HEK293 (cell line): Measurements from ENCODE around the gene NOS1.

ENCODE experiments used
- CTCF ChIA-PET: fragments of 350-600 bp; formaldehyde crosslinking; extraction: SDS; loops from one replicate; lab custom pipeline; 2021; ENCODE audit warnings: antibody characterized with exemption; lab: Yijun Ruan, JAX
- POLR2A ChIA-PET: fragments of 300-600 bp; formaldehyde crosslinking; extraction: SDS; loops from one replicate; lab custom pipeline; 2020; ENCODE audit warnings: antibody characterized with exemption, inconsistent platforms; lab: Yijun Ruan, JAX
- H3K27ac ChIP-seq: fragments of 200-500 bp; sonication (Bioruptor generic); 2 replicates; pipeline ENCODE4 v1.5.1; 2014; ENCODE audit warnings: low read depth, low read length, control low read depth, inconsistent platforms; ENCODE audit errors: extremely low read depth
- H3K36me3 ChIP-seq, 2 experiments: fragments of 200-500 bp in 1 of 2; sonication (Bioruptor generic) in 1 of 2; 1 replicate in 1 of 2; 2 replicates in 1 of 2; pipeline ENCODE4 v1.5.1; 2014 to 2017; ENCODE audit warnings: inconsistent platforms in 2 of 2, low read length in 2 of 2; ENCODE audit not compliant: control insufficient read depth in 2 of 2, insufficient read depth in 1 of 2
- H3K4me1 ChIP-seq: fragments of 200-500 bp; sonication (Bioruptor generic); 2 replicates; pipeline ENCODE4 v1.5.1; 2014; ENCODE audit warnings: mild to moderate bottlenecking, low read length, inconsistent platforms; ENCODE audit not compliant: control insufficient read depth, insufficient read depth
- H3K4me3 ChIP-seq: 2 replicates; pipeline ENCODE4 v1.5.1; 2011; ENCODE audit warnings: low read depth, mild to moderate bottlenecking, control low read depth, low read length, moderate library complexity
- H3K9me3 ChIP-seq: fragments of 200-500 bp; sonication (Bioruptor generic); 2 replicates; pipeline ENCODE4 v1.5.1; 2014; ENCODE audit warnings: low read depth, low read length, inconsistent platforms; ENCODE audit not compliant: control insufficient read depth, insufficient read depth
- EGR2 ChIP-seq: fragments of 450-650 bp; formaldehyde crosslinking; IDR thresholded peaks from 2 replicates; pipeline ENCODE4 v1.5.1; 2016; ENCODE audit warnings: low read depth, missing biosample characterization, missing genetic modification characterization
- GLIS1 ChIP-seq: fragments of 450-650 bp; formaldehyde crosslinking; IDR thresholded peaks from 2 replicates; pipeline ENCODE4 v1.5.1; 2016; ENCODE audit warnings: missing biosample characterization, missing genetic modification characterization
- KLF16 ChIP-seq: fragments of 450-650 bp; formaldehyde crosslinking; IDR thresholded peaks from 2 replicates; pipeline ENCODE4 v1.5.1; 2017; ENCODE audit warnings: missing biosample characterization, missing genetic modification characterization
- RBAK ChIP-seq: fragments of 450-650 bp; formaldehyde crosslinking; IDR thresholded peaks from 2 replicates; pipeline ENCODE4 v1.5.1; 2016; ENCODE audit warnings: missing biosample characterization, missing genetic modification characterization
- REPIN1 ChIP-seq: fragments of 450-650 bp; formaldehyde crosslinking; IDR thresholded peaks from 2 replicates; pipeline ENCODE4 v1.5.1; 2017; ENCODE audit warnings: missing biosample characterization, missing genetic modification characterization, low read depth
- WT1 ChIP-seq: fragments of 450-650 bp; formaldehyde crosslinking; IDR thresholded peaks from 2 replicates; pipeline ENCODE4 v1.5.1; 2016; ENCODE audit warnings: missing biosample characterization, missing genetic modification characterization
- ZNF138 ChIP-seq: fragments of 450-650 bp; formaldehyde crosslinking; IDR thresholded peaks from 2 replicates; pipeline ENCODE4 v1.5.1; 2016; ENCODE audit warnings: missing biosample characterization, missing genetic modification characterization, borderline replicate concordance
- ZNF175 ChIP-seq: fragments of 450-650 bp; formaldehyde crosslinking; IDR thresholded peaks from 2 replicates; pipeline ENCODE4 v1.5.1; 2016; ENCODE audit warnings: missing biosample characterization, missing genetic modification characterization
- ZNF184 ChIP-seq: fragments of 450-650 bp; IDR thresholded peaks from 2 replicates; pipeline ENCODE4 v1.5.1; 2018; ENCODE audit warnings: missing biosample characterization, mild to moderate bottlenecking, missing genetic modification characterization
- ZNF274 ChIP-seq, 2 experiments: fragments of 200-500 bp in 1 of 2; fragments of 450-650 bp in 1 of 2; sonication (Bioruptor generic) in 1 of 2; formaldehyde crosslinking in 1 of 2; IDR thresholded peaks; 2 replicates each; pipeline versions ENCODE4 v1.5.1 to v1.6.1; 2014 to 2016; ENCODE audit warnings: borderline replicate concordance in 1 of 2, inconsistent platforms in 1 of 2, low read length in 1 of 2, missing biosample characterization in 1 of 2, missing genetic modification characterization in 1 of 2
- ZNF311 ChIP-seq: fragments of 450-650 bp; formaldehyde crosslinking; IDR thresholded peaks from 2 replicates; pipeline ENCODE4 v1.5.1; 2017; ENCODE audit warnings: missing biosample characterization, missing genetic modification characterization, borderline replicate concordance
- ZNF341 ChIP-seq: fragments of 450-650 bp; formaldehyde crosslinking; IDR thresholded peaks from 2 replicates; pipeline ENCODE4; 2016; ENCODE audit warnings: low read depth, missing biosample characterization, missing genetic modification characterization
- ZNF366 ChIP-seq: fragments of 450-650 bp; formaldehyde crosslinking; conservative IDR thresholded peaks from 2 replicates; pipeline ENCODE4 v1.5.1; 2016; ENCODE audit warnings: missing biosample characterization, missing genetic modification characterization
- ZNF510 ChIP-seq: fragments of 450-650 bp; formaldehyde crosslinking; IDR thresholded peaks from 2 replicates; pipeline ENCODE4 v1.5.1; 2018; ENCODE audit warnings: mild to moderate bottlenecking, missing genetic modification characterization, missing biosample characterization; ENCODE audit not compliant: insufficient replicate concordance
- ZNF658 ChIP-seq: fragments of 450-650 bp; formaldehyde crosslinking; IDR thresholded peaks from 2 replicates; pipeline ENCODE4; 2016; ENCODE audit warnings: missing biosample characterization, missing genetic modification characterization
- ZNF670 ChIP-seq: fragments of 450-650 bp; formaldehyde crosslinking; IDR thresholded peaks from 2 replicates; pipeline ENCODE4 v1.5.1; 2016; ENCODE audit warnings: missing biosample characterization, missing genetic modification characterization, low read depth
- TF ChIP-seq, protein P1 (sequence below): fragments of 450-650 bp; IDR thresholded peaks from 2 replicates; pipeline ENCODE4 v1.5.1; 2018; ENCODE audit warnings: missing biosample characterization, missing genetic modification characterization
- TF ChIP-seq, protein P2 (sequence below): fragments of 450-650 bp; formaldehyde crosslinking; IDR thresholded peaks from 2 replicates; pipeline ENCODE4; 2016; ENCODE audit warnings: missing biosample characterization, missing genetic modification characterization
- TF ChIP-seq, protein P3 (sequence below): fragments of 450-650 bp; formaldehyde crosslinking; IDR thresholded peaks from 2 replicates; pipeline ENCODE4 v1.5.1; 2016; ENCODE audit warnings: missing biosample characterization, missing genetic modification characterization

The NOS1 gene

DNA sequence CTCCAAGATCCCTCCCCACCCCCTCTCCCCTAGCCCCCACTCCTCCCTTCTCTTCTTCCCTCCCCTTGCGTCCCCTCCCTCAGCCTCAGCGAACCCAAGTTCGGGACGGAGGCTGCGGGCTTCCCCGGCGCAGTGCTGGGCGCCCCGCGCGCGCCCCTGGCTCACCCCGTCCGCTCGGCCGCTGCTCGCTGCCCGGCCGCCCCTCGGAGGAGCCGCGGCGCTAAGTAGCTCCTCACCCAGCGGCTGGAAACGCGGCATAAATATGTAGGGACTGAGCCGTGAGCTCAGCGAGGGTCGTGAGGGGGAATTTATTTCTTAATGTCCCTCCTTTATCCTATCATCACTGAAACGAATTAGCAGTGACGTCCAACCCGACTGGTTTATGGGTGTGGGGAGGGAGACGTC is at the start of gene NOS1:
Gene NOS1 (minus strand): TSS at position 280 of the 405 bp plus-strand sequence. CDS start 30,557 bp downstream, outside the sequence.
- POLR2A ChIA-PET = interaction anchor here (0.6 kb wide), 1 partner anchor 204 kb away, joined by 3 read pairs; no protein-coding TSS in a partner anchor
- H3K4me3 ChIP-seq = peak within 1 kb of the TSS; percentile 38

DNA sequence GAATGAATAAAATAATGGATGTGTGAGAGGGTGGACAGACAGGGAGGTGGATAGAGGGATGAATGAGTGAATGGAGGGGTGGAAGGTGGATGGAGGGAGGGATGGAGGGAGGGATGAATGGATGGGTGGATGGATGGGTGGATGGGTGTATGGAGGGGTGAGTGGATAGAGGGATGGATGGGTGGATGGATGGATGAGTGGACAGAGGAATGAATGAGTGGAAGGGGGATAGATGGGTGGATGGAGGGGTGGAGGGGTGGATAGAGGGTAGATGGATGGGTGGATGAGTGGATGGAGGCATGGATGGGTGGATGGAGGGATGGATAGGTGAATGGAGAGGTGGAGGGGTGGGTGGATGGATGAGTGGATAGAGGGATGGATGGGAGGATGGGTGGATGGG is 47.9 kb upstream of the NOS1 start:
- TF ChIP-seq ZNF366 (tag by site-specific recombination) = peak; percentile 94
- peak; percentile 60; the same call in 1 of the 2 replicates for TF ChIP-seq EGR2 (tag by site-specific recombination)
- TF ChIP-seq REPIN1 = no peak
- TF ChIP-seq ZNF341 (tag by site-specific recombination) = no peak
- H3K4me3 ChIP-seq = no peak overlapping the region
- H3K4me1 ChIP-seq = no peaks in the 10 kb centered on the region; the same call in 1 of the 2 replicates
- no peaks in the 10 kb centered on the region for H3K9me3 ChIP-seq
- H3K36me3 ChIP-seq = no peaks in the 10 kb centered on the region
- no peak overlapping the region for H3K27ac ChIP-seq
- POLR2A ChIA-PET = no interaction called here
- CTCF ChIA-PET = no interaction called here

More for the DNA sequence above, at the start of gene NOS1:
- Histone ChIP-seq H3K9me3 (no peaks in the 10 kb centered on the region), H3K36me3 (no peaks in the 10 kb centered on the region; a peak in 1 of 3 replicates), H3K27ac (no peak within 1 kb of the TSS), H3K4me1 (no peaks in the 10 kb centered on the region)
- TF ChIP-seq WT1 (no peak), KLF16 (tag by site-specific recombination) (no peak), ZNF658 (no peak), RBAK (tag by site-specific recombination) (no peak), ZNF510 (tag by site-specific recombination) (no peak), ZNF311 (tag by site-specific recombination) (no peak), ZNF138 (tag by site-specific recombination) (no peak), ZNF184 (no peak), ZNF175 (tag by site-specific recombination) (no peak), ZNF670 (tag by site-specific recombination) (no peak)
- TF ChIP-seq, protein P1, sequence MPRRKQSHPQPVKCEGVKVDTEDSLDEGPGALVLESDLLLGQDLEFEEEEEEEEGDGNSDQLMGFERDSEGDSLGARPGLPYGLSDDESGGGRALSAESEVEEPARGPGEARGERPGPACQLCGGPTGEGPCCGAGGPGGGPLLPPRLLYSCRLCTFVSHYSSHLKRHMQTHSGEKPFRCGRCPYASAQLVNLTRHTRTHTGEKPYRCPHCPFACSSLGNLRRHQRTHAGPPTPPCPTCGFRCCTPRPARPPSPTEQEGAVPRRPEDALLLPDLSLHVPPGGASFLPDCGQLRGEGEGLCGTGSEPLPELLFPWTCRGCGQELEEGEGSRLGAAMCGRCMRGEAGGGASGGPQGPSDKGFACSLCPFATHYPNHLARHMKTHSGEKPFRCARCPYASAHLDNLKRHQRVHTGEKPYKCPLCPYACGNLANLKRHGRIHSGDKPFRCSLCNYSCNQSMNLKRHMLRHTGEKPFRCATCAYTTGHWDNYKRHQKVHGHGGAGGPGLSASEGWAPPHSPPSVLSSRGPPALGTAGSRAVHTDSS (tag by site-specific recombination) = no peak
- TF ChIP-seq, protein P2, sequence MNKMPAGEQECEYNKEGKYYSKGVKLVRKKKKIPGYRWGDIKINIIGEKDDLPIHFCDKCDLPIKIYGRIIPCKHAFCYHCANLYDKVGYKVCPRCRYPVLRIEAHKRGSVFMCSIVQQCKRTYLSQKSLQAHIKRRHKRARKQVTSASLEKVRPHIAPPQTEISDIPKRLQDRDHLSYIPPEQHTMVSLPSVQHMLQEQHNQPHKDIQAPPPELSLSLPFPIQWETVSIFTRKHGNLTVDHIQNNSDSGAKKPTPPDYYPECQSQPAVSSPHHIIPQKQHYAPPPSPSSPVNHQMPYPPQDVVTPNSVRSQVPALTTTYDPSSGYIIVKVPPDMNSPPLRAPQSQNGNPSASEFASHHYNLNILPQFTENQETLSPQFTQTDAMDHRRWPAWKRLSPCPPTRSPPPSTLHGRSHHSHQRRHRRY = no peak
- TF ChIP-seq, protein P3, sequence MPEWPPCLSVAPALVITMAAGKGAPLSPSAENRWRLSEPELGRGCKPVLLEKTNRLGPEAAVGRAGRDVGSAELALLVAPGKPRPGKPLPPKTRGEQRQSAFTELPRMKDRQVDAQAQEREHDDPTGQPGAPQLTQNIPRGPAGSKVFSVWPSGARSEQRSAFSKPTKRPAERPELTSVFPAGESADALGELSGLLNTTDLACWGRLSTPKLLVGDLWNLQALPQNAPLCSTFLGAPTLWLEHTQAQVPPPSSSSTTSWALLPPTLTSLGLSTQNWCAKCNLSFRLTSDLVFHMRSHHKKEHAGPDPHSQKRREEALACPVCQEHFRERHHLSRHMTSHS (tag by site-specific recombination) = no peak
- CTCF ChIA-PET = interaction anchor here (0.6 to 1.0 kb wide), 4 partner anchors 27 to 495 kb away, joined by 3 to 6 read pairs (median 4); no protein-coding TSS in a partner anchor

DNA sequence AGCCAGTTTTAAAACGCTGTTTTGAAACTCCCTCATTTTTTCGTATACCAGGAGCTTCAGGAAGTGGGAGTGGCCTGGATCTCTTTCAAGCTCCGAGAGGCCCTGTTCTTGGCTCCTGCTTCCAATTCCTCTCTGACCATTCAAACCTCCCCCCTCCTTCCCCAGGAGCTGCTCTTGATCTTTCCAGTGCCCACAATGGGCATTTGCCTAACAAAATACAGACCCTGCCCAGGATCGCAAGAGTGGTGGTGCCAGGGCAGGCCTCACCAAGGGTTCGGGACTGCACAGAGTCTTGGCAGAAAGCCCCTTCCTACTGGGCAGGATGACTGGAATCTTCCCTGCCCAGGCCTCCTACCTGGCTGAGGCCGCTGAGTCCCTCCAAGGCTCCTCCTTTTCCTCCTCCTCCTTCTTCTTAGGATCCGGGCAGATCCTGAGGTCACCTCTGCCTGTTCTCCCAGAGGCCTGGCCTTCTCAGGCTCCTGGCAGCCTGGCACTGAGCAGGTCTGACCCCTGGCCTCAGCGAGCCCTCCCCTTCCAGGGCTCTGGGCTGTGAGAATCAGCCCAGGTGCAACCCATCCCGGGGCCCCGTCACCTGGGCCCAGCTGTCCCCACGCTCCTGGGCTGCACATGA is 46.9 kb upstream of the NOS1 start:
- CTCF ChIA-PET = interaction anchor here (0.6 kb wide), 1 partner anchor 93 kb away, joined by 3 read pairs; no protein-coding TSS in a partner anchor
- POLR2A ChIA-PET = no interaction called here
- H3K4me3 ChIP-seq = no peak overlapping the region
- H3K9me3 ChIP-seq = no peaks in the 10 kb centered on the region
- H3K27ac ChIP-seq = no peak overlapping the region
- no peaks in the 10 kb centered on the region; the same call in 1 of the 2 replicates for H3K4me1 ChIP-seq
- no peak for TF ChIP-seq ZNF274 (IDR thresholded peaks at IDR 0.05; ENCODE audit: low read length)
- no peak for TF ChIP-seq ZNF274 (tag by site-specific recombination; IDR thresholded peaks at IDR 0.05; ENCODE audit: borderline replicate concordance)
- 0 out of 2 replicates have a peak, but pooled peaks have one; percentile 19 for TF ChIP-seq GLIS1
- no peaks in the 10 kb centered on the region for H3K36me3 ChIP-seq
